Bronchial epithelial cell (primary cell): ENCODE data around the gene SPRR4. TPM values are rescaled to one million over a fixed set of nuclear protein-coding genes. Genes with fewer than 3 reads are reported as not detected.
A peak's percentile ranks its signal among the peaks of the same experiment; 100 is the strongest.

Source experiments
- DNase-seq: peaks from one replicate; pipeline ENCODE4 v3.0.0-alpha.2; 2010; ENCODE audit warnings: low read depth
- FAIRE-seq: peaks from 2 replicates; lab custom pipeline; 2011; peaks lifted over from hg19 to GRCh38; lab: Jason Lieb, UNC
- H3K27me3 ChIP-seq: 2 replicates; pipeline ENCODE4 v1.5.1; 2011; ENCODE audit warnings: low read length; ENCODE audit not compliant: control insufficient read depth, insufficient read depth
- H3K36me3 ChIP-seq: 2 replicates; pipeline ENCODE4 v1.5.1; 2011; ENCODE audit warnings: low read length; ENCODE audit not compliant: control insufficient read depth, insufficient read depth
- H3K4me3 ChIP-seq: 2 replicates; pipeline ENCODE4 v1.5.1; 2011; ENCODE audit warnings: mild to moderate bottlenecking, low read depth, low read length, control low read depth
- total RNA-seq: library from RNA; depleted of rRNA; stranded (reverse); fragments of >200 nt; gene quantifications from 2 replicates; pipeline ENCODE4 v1.2.1, GENCODE V29; 2014
- TF ChIP-seq, protein P1 (sequence below): IDR thresholded peaks from 2 replicates; pipeline ENCODE4 v1.5.1; 2011; ENCODE audit warnings: mild to moderate bottlenecking, moderate library complexity, low read length, control low read depth, inconsistent platforms; ENCODE audit not compliant: insufficient read depth, severe bottlenecking

Gene SPRR4
- total RNA-seq, 1 donor from 2014 or later: not detected

DNA sequence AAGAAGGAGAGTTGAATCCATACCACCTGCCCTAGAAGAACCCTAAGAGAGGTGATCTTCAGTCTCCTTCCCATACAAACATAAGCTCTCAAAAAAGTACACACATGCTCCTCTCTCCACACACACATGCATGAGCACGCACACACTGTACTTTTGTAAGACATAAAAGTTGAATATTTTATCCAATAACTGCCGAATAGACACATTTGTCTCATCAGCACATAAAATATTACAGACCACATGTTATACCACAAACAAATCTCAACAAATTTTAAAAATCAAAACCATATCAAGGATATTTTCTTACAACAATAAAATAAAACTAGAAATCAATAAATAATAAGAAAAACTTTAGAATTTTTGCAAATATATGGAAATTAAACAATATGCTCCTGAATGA is 16.1 kb downstream of the SPRR4 start:
- TF ChIP-seq, protein P1, sequence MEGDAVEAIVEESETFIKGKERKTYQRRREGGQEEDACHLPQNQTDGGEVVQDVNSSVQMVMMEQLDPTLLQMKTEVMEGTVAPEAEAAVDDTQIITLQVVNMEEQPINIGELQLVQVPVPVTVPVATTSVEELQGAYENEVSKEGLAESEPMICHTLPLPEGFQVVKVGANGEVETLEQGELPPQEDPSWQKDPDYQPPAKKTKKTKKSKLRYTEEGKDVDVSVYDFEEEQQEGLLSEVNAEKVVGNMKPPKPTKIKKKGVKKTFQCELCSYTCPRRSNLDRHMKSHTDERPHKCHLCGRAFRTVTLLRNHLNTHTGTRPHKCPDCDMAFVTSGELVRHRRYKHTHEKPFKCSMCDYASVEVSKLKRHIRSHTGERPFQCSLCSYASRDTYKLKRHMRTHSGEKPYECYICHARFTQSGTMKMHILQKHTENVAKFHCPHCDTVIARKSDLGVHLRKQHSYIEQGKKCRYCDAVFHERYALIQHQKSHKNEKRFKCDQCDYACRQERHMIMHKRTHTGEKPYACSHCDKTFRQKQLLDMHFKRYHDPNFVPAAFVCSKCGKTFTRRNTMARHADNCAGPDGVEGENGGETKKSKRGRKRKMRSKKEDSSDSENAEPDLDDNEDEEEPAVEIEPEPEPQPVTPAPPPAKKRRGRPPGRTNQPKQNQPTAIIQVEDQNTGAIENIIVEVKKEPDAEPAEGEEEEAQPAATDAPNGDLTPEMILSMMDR: no peak
- Histone ChIP-seq H3K4me3 (no peak overlapping the region), H3K27me3 (no peaks in the 10 kb centered on the region), H3K36me3 (no peaks in the 10 kb centered on the region)
- DNase-seq: no peak
- FAIRE-seq: no peak

GRCh38 chr1:152993186-152993585 is 22.7 kb downstream of the SPRR4 start:
- no peak for FAIRE-seq
- no peak for DNase-seq
- TF ChIP-seq, protein P1: no peak
- Histone ChIP-seq H3K36me3 (no peaks in the 10 kb centered on the region), H3K27me3 (no peaks in the 10 kb centered on the region), H3K4me3 (no peak overlapping the region)

GRCh38 chr1:152995842-152996241 is 25.4 kb downstream of the SPRR4 start:
- DNase-seq: no peak
- TF ChIP-seq, protein P1: no peak
- Histone ChIP-seq H3K27me3 (no peaks in the 10 kb centered on the region), H3K4me3 (no peak overlapping the region), H3K36me3 (no peaks in the 10 kb centered on the region)
- no peak for FAIRE-seq

DNA sequence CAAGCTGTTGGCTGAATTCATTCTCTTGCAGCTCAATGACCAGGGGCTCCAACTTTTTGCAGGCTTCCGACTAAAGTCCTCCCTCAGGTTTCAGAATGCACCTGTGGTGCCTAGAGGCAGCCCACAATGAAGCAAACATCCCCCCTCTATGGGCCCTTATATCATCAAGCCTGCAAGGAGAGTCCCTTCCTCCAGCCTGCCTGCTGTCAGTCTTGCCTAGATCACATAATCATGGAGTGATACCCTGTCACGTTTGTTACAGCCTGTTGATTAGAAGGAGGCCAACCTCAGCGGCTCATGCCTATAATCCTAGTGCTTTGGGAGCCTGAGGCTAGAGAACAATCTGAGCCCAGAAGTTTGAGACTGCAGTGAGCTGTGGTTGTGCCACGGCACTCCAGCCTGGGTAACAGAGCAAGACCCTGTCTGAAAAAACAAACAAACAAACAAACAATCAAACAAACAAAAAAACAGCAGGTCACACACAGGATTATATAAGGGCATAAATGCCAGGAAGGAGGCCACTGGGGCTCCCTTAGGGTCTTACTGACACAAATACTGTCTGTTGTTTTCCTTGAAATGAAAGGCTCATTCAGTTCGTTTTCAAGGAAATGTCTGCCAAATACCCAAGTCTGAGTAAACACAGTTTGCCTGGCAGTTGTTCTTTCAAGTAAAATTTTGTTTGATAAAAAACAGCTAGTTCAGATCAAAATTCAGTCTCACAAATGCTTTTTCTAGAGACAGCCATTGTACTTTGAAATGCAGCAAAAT is 26.4 kb downstream of the SPRR4 start:
- no peak for DNase-seq
- H3K36me3 ChIP-seq: no peaks in the 10 kb centered on the region
- no peak overlapping the region for H3K4me3 ChIP-seq
- TF ChIP-seq, protein P1: no peak
- no peak for FAIRE-seq
- no peaks in the 10 kb centered on the region for H3K27me3 ChIP-seq

DNA sequence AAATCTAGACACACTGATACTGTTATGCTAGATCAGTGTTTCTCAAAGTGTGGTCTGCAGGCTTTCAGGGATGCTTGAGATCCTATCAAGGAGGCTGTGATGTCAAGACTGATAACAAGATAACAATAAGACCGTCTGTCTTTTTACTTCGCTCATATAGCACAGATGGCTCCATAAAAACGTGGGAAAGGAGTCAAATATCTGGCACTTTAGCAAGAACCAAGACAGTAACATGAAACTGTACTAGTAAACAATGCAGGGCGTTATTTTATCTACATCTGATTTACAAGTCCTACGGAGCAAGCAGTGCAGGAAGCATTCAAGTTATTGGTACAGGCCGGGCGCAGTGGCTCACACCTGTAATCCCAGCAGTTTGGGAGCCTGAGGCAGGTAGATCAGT is 27.5 kb downstream of the SPRR4 start:
- FAIRE-seq: no peak
- Histone ChIP-seq H3K4me3 (no peak overlapping the region), H3K27me3 (no peaks in the 10 kb centered on the region), H3K36me3 (no peaks in the 10 kb centered on the region)
- no peak for DNase-seq
- TF ChIP-seq, protein P1: no peak

DNA sequence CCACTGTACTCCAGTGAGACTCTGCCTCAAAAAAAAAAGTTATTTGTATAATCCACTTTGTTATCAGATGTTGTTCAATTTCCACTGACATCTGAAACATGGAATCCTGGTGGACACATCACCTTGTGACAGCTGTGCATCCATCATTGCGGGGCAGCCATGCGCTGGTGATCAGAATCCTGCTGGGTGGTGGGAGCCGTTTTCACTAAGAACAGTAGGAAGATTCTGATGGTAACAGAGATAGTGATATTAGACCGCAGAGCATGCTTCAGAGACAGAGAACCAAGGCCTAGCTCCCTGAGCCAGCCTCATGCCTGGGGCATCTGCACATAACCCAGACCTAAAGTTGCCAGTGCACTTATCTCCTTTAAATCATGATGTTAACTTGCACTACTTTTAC is 28.0 kb downstream of the SPRR4 start:
- H3K36me3 ChIP-seq: no peaks in the 10 kb centered on the region
- H3K27me3 ChIP-seq: no peaks in the 10 kb centered on the region
- TF ChIP-seq, protein P1: no peak
- DNase-seq: no peak
- peak; percentile 13 for FAIRE-seq
- no peak overlapping the region for H3K4me3 ChIP-seq
